Measurements from ENCODE around the gene ADM2. TPM values are rescaled to one million over a fixed set of nuclear protein-coding genes. Genes with fewer than 3 reads are reported as not detected.

The ADM2 gene
- total RNA-seq, 1 experiment from 2014 or later: 0.23 TPM

DNA sequence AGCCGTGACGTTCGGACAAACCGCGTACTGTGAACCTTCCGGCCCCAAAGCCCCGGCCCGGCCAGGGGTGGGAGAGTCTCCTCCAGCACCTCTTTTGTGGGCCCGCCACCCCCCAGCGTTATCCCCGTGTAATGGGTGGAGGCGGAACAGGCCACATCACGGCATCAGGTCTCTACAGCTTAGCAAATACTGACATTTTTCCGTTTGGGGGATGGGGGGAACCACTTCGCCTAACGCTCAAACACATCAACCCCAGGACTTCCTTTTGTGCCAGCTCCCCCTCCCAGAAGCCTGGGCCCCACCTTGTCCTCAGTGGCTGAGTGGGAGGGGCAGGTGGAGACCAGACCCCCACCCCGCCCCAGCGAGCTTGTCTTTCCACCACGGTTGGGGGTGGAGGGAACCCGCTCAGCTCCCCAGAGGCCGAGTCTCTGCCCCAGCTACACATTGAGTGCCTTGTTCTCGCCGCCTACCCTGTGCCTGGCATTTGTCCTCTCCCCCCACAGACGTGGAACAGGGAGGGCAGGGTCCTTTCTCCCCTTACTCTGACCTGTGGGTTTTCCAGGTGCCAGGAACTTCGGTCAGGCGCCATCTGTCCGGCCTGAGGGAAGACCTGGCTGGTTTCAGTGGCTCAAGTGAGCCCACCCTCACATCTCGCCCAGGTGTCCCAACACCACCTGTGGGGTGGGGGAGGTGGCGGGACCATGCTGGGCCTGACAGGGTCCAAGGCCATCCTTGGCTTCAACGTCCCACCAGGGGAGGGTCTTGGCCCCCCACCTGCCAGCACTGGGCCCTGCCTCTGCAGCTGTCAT is 36.1 kb upstream of the ADM2 start:
- no peak for DNase-seq (ENCODE audit: low read depth)

DNA sequence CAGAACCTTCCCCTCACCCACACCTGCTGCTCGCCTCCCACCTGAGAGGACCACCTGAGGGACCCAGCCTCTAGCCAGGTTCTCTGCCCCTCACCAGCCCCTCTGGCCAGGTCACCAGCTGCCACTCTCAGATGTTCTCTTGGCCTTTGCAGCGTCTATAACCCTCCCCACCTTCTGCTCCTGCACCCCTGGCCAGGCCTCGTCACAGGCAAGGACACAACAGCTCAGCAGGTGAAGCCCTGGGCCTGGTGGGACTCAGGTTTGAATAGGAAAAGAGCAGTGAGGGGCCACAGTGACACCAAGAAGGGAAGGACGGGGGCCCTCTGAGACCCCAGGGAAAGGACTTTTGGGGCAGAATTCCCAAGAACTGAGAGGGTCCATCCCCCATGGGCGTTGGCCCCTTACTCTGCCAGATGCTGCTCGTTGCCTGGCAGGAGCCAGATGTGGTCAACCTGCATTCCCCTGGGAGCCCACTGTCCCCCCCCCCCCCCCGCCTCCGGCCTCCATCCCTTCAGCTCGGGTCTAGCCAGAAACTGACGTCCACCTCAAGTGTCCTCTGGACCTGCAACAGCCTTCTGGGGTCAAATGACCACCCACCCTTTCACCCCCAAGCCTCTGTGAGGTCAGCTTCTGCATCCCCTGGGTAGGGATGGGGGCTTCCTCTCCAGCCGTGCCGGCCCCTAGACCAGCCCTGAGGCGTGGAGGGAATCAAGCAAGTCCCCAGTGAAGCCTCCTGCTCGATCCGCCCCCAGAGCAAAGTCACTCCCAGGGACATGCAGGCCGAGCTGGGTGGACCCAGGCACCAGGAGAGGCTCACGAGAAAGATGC is 35.2 kb upstream of the ADM2 start:
- no peak for DNase-seq (ENCODE audit: low read depth)

DNA sequence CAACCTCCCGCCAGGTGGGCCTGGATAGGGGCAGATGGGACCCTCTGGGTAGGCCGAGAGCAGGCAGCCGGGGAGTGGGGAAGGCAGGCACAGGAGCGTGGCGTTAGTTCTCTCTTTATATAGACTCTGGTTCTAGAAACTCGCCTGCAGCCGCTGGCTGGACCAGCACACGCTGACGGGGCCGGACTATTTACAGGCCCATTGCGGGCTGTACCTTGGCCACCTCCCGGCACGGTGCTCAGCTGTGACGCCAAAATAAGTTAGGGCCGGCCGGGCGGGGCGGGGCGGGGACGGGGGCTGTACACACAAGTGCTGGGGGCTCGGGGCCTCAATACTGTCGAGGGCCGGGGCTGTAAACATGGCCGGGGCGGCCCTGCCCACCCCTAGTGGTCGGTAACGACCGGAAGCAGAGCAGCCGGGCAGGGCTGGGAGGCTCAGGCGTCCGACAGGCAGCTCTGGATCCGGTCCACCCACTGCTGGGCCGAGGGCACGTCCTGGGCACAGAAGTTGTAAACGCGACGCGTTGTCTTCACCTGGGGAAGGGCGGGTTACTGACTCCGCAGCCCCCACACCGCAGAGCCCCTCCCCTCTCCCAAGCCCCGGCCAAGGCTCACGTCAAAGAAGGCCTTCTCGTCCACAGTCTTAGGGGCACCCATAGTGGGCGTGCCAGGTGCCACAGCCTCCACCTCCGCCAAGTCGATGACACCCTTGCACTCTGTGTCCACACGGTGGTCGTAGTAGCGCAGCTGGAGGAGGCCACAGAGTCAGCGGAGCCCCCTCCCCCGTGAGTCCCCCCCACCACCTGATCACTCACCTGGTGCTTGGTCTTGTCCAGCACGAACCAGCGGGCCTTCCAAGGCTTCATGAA is 34.4 kb upstream of the ADM2 start:
- DNase-seq (ENCODE audit: low read depth): no peak

DNA sequence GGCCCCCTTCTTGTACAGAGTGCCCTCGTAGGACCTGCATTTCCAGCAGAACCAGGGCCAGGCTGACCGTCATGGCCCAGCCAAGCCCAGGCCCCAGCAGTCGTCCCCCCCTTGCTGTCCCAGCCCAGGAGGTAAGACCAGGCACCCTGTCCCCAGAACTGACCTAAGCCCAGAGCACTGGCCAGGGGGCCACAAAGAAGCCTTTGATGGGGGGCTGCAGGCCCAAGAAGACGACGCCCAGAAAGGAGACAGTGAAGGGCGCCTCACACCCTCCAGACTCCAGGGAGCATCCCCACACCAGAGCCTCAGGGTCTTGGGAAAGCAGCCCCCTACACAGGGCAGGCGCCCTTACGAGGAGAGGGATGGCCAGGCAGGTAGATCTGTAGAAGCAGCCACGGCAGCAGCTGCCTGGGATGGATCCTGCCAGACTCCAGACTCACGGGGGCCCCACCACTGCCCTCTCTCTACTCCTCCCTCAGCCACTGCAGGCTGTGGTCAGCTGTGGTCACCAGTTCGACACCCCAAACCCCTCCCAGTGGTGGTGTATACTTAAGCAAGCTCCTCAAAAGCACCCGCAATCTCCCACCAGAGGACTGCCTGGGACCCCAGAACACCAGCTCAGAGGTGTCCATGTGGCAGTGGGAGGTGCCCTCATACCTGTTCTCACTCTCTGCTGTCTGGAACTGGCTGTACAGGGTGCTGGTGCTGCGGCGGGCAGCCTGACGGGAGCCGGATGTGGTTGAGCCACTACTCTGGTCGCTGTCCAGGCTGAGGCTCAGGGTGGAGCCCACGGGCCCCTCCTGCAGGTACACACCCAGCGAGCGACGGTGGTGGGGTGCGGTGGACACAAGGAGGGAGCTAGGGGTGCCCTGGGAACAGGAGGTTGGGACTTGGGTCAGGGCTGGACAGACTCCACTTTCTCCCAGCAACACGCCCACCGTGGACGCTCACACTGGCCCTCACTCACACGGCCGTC is 33.5 kb upstream of the ADM2 start:
- DNase-seq (ENCODE audit: low read depth): no peak

DNA sequence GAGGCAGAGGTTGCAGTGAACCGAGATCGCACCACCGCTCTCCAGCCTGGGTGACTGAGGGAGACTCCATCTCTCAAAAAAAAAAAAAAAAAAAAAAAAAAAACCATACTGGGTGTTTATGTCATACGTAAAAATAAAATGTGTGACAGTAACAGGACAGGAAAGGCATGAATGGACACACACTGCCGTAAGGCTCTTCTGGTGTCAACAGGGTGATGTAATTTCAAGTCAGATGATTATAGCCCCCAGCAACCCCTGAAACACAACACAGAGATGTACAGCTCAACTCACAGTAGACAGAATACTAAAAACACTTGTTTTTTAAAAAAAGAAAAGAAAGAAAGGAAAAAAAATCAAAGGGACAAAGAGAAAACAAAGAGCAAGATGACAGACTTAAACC is 28.7 kb upstream of the ADM2 start:
- no peak for DNase-seq (ENCODE audit: low read depth)

GRCh38 chr22:50454556-50455075 is 26.7 kb upstream of the ADM2 start:
- DNase-seq (ENCODE audit: low read depth): no peak

GRCh38 chr22:50455201-50455600 is 26.1 kb upstream of the ADM2 start:
- DNase-seq (ENCODE audit: low read depth): no peak

GRCh38 chr22:50456026-50456425 is 25.3 kb upstream of the ADM2 start:
- DNase-seq (ENCODE audit: low read depth): no peak

DNA sequence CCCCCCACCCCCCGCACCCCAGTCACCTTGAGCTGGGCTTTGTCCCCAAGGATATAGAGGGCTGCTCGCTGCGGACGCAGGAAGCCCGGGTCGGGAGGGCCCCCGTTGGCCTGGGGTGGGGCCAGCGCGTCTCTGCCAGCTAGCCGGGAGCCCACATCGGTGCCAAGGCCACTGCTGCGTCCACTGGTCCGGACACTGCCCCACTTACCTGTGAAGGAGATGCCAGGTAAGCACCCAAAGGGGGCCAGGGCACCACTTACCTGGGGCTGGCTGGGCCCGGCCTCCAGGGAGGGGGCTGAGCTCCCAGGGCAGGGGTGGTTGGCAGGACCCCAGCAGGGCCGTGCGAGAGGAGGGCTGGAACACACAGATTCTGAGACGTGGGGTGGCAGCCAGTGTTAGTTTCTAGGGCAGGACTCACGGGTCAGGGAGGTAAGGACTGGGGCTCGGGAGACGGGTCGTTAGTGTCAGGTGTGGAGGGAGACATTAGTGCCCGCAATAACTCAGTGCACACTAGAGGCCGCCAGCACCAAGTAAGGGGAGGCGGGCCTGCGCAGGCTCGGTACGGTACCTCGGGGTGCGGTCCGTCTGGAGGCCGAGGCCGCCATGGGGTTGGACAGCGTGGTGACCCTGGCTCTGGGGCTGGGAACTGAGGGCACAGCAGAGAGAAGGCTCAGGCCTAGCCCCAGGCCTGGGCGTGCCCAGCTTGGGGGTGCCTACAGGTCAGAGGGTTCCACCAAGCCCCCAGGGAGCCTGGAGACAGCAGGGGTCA is 24.7 kb upstream of the ADM2 start:
- DNase-seq (ENCODE audit: low read depth): no peak

DNA sequence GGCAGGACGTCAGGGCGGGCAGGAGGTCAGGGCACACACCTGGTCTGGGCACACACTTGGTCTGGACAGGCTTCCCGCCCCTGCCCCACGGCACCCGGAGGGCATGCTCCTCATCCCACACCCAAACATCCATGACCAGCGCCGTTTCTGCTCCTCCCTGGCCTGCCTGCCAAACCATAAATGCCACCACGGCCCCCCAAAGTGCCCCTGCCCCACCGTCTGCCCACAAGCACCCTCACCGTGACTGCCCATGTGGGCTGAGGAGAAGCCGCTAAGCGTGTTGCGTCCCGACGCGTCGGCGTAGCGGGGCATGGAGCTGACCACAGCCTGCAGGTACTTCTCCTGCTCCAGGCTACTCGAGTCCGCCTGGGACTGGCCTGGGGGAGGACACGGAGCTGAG is 22.3 kb upstream of the ADM2 start:
- DNase-seq (ENCODE audit: low read depth): no peak

DNA sequence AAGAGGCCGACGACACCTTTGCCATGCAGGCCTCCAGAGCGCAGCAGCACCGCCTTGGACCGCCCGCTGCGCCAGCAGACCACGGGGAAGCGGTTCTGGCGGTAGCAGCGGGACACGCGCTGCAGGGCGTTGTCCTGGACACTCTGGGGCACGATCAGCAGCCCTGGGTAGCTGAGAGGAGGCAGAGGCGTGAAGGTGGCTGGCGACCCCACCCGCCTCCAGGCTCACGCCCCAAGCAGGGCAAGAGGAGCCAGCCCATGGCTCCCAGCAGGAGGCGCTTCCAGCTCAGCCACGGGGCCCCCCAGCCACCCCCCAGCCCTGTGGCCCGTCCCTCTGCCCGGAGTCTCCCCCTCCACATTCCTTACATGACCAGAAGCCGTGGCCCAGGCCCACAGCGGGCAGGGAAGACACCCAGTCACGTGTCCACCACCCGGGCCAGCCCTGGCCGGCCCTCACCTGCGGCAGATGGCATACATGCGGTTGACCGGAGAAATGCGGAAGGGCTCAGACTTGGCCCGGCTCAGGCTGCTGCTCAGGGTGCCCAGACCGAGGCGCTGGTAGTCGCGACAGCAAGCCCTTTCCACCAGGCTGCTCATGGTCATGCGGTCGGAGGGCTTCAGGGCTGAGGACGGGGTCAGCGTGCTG is 21.7 kb upstream of the ADM2 start:
- DNase-seq (ENCODE audit: low read depth): no peak

- DNase-seq (ENCODE audit: low read depth): no peak
Measured at GRCh38 chr22:50460938-50461337, 20.4 kb upstream of the ADM2 start.

- DNase-seq (ENCODE audit: low read depth): no peak
Measured at GRCh38 chr22:50461536-50461935, 19.8 kb upstream of the ADM2 start.

DNA sequence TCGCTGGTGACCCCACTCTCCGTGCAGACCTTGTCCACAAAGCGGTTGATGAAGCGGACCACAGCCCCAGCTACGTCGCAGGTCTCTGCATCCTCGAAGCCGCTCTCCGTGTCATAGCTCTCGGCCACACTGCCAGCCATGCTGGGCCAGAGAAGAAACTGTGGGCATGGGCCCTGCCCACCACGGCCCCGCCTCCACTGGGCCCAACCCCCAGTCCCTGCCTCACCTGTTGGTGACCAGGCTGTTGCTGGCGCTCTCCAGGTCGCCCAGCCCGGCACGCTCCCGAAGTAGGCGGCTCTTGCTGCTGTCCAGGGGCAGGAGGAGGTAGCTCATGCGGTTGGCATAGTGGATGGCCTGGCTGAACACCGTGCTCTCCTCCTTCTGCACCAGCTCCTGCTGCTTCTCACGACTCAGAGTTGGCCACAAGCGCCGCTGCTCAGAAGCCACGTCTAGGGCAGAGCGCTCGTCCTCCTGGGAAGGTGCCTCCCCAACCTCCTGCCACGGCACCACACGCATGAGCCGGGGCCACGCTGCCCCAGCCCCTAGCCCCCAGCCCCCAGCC is 19.3 kb upstream of the ADM2 start:
- DNase-seq (ENCODE audit: low read depth): no peak

DNA sequence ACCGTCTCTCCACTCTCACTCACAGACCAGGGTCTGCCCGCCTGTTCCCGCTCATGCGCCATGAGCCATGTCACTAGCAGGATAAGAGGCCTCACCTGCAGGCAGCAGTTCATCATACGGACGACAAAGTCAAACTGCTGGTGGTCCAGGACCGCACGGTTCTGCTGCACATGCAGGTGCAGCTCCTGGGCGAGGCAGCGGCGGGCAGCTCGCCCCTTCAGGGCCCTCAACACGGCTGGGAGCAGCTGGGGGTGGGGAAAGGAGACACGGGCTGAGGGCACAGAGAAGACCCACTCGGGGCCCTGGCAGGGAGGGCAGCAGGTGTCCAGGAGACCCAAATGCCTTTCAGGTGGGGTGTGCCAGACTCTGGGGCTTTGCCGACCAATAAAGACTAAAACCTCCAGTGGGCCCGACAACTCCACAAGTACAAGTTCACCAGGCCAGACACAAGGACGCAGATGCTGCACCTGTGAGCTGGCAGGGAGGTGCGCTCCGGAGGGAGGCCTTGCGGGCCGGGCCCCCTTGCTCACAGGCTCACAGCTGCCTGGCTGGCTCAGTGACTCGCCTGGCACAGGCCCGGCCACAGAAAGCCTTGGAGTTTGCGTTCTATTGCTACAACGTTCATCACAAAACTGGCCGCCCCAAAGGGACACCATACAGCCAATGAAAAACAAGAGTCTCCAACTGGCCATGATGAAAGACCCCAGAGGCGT is 18.0 kb upstream of the ADM2 start:
- no peak for DNase-seq (ENCODE audit: low read depth)

- no peak for DNase-seq (ENCODE audit: low read depth)
Measured at GRCh38 chr22:50464451-50464850, 16.9 kb upstream of the ADM2 start.

DNA sequence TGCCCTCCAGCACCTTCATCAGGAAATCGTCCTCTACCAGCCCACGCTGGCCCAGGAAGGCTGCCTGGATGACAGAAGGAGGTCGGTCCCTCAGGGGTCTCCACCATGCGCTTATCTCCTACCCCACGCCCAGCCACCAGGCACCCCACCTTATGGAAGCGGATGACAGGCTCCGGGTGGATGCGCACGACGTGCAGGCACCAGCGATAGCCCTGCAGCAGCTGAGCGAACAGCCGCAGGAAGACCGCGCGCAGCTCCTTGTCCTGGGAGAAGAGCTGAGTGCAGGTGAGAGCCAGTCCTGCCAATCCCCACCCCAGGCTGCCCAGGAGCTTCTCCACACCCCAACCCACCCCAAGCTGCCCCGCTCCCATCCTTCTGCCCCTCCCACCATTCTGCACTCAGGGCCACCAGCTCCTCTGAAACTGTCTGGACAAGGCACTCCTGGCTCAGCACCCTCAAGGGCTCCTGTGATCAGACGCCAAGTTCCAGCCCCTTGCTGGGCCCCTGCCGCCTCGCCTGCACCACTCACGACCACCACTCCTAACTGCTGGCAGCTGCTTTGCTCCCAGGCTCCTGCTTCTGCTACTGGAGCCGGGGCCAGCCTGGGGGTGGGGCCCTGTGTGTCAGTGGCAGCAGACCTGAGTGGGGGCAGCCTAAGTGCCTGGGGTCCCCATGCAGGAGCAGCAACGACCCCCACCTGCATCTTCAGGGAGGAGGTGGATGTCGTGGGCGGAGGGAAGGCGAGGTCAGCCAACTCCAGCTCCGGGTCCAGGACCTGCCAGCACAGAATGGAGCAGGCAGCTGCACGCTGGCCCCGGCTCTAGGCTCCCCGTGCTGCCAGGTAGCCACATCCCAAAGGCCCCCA is 16.0 kb upstream of the ADM2 start:
- DNase-seq (ENCODE audit: low read depth): no peak
